ENCODE data around the gene ZNF883. TPM values are rescaled to one million over a fixed set of nuclear protein-coding genes. Genes with fewer than 3 reads are reported as not detected.

The ZNF883 gene
- total and polyA plus RNA-seq, 2 donors (not counting 3 experiments of a cell fraction or from before 2014, with no cell fraction given) = 0.15 TPM; not detected in 1

GRCh38 chr9:112913326-112913725, 98.7 kb downstream of the ZNF883 start:
- BruUV-seq (replicated peaks) = no TSS peak
- H3K4me3 ChIP-seq (replicated peaks in 1 of 3; ENCODE audit: insufficient read depth in 1 of 3, low read depth in 1 of 3, low read length in 3 of 3) = no peak overlapping the region
- dilution Hi-C loops (cut with MboI; ENCODE audit: extremely low pct_ligation_motif_present, low sequenced_read_pairs) (no loop called here), intact Hi-C loops (cut with micrococcal nuclease) (no loop called here)
- H2AFZ ChIP-seq (ENCODE audit: low read depth, low read length) = no peak overlapping the region
- H3K36me3 ChIP-seq (ENCODE audit: control insufficient read depth in 2 of 2, extremely low read depth in 1 of 2, insufficient read depth in 2 of 2, low read length in 2 of 2) = no peaks in the 10 kb centered on the region
- H3K27ac ChIP-seq (ENCODE audit: insufficient read depth, low read depth, low read length) = no peak overlapping the region
- FAIRE-seq = no peak
- H3K27me3 ChIP-seq (ENCODE audit: control insufficient read depth in 2 of 2, insufficient read depth in 2 of 2, low read length in 2 of 2) = peaks cover 4 to 13% of the 10 kb centered on the region in 2 experiments
- no peaks in the 10 kb centered on the region for H4K20me1 ChIP-seq (replicated peaks; ENCODE audit: control insufficient read depth, extremely low read depth, insufficient read depth, low read length)
- no peaks in the 10 kb centered on the region for H3K9me1 ChIP-seq (replicated peaks; ENCODE audit: control insufficient read depth, extremely low read depth, insufficient read depth, low read length)
- no peak overlapping the region for H3K9ac ChIP-seq (replicated peaks; ENCODE audit: extremely low read depth, insufficient read depth, low read length)
- H3K79me2 ChIP-seq (ENCODE audit: control insufficient read depth, insufficient read depth, low read length) = no peaks in the 10 kb centered on the region
- H3K4me1 ChIP-seq (ENCODE audit: control insufficient read depth, extremely low read depth, insufficient read depth, low read length) = no peaks in the 10 kb centered on the region
- TF ChIP-seq JUN (IDR thresholded peaks at IDR 0.05; ENCODE audit: borderline replicate concordance, insufficient read depth, insufficient read length, low read depth) = no peak
- no peak for TF ChIP-seq FOS (IDR thresholded peaks at IDR 0.05; ENCODE audit: borderline replicate concordance, insufficient read depth, low read length)
- TF ChIP-seq CTCF (IDR thresholded peaks at IDR 0.05; ENCODE audit: extremely low read depth in 1 of 2, insufficient read depth in 1 of 2, low read depth in 1 of 2, low read length in 2 of 2) = no peak
- no peak for TF ChIP-seq GATA2 (IDR thresholded peaks at IDR 0.05; ENCODE audit: insufficient read depth, insufficient read length, low read depth, low read length)
- TF ChIP-seq MYC (IDR thresholded peaks at IDR 0.05; ENCODE audit: low read depth, low read length) = no peak
- TF ChIP-seq POLR2AphosphoS5 (IDR thresholded peaks at IDR 0.05; ENCODE audit: insufficient read depth, low read depth, low read length) = no peak
- no peak for TF ChIP-seq POLR2A (IDR thresholded peaks at IDR 0.05; ENCODE audit: low read depth, low read length)
- no peak overlapping the region for H3K4me2 ChIP-seq (ENCODE audit: insufficient read depth, low read length)
- DNase-seq (ENCODE audit: low read depth, low spot score) = no peak
- no peaks in the 10 kb centered on the region for H3K9me3 ChIP-seq (replicated peaks; ENCODE audit: control insufficient read depth, insufficient read depth, low read length)
- POLR2A ChIA-PET = no interaction called here
- CTCF ChIA-PET = interaction anchor here (2.1 kb wide), 1 partner anchor 10 kb away, joined by 12 read pairs; no protein-coding TSS in a partner anchor

Data from endothelial cell of umbilical vein (primary cell).